PC-9 (cell line): Measurements from ENCODE around the gene LEO1. TPM values are rescaled to one million over a fixed set of nuclear protein-coding genes. Genes with fewer than 3 reads are reported as not detected.

Source experiments
- BruUV-seq: library from RNA; stranded (reverse); fragments of 400-500 nt; replicated peaks from 2 replicates; lab custom pipeline; 2021; lab: Mats Ljungman, UMichigan
- CTCF ChIA-PET: fragments of 300-600 bp; sonication (Branson Sonifier 250); formaldehyde crosslinking; loops from one replicate; lab custom pipeline; 2022; ENCODE audit warnings: antibody characterized with exemption; lab: Charles Lee
- POLR2A ChIA-PET: fragments of 300-600 bp; sonication (Branson Sonifier 250); formaldehyde crosslinking; loops from one replicate; lab custom pipeline; 2022; ENCODE audit warnings: antibody characterized with exemption; ENCODE audit not compliant: unreplicated experiment; lab: Charles Lee
- DNase-seq, 2 experiments: peaks; one replicate each; pipeline versions ENCODE4 v3.0.0 to v3.0.0-alpha.2; 2015 to 2022; ENCODE audit warnings: mixed read lengths in 1 of 2
- H2AFZ ChIP-seq: fragments of 200-600 bp; sonication (generic); 2 replicates; pipeline ENCODE4 v1.8.1; 2017; ENCODE audit warnings: antibody characterized with exemption
- H3F3A ChIP-seq: fragments of 200-600 bp; sonication (generic); 2 replicates; pipeline ENCODE4 v1.8.1; 2017; ENCODE audit warnings: antibody characterized with exemption, mild to moderate bottlenecking, low read depth; ENCODE audit not compliant: insufficient read depth
- H3K27ac ChIP-seq: fragments of 200-600 bp; sonication (generic); 2 replicates; pipeline ENCODE4 v1.6.1; 2016; ENCODE audit warnings: mixed run types
- H3K27me3 ChIP-seq: fragments of 200-600 bp; sonication (generic); 2 replicates; pipeline ENCODE4 v1.6.1; 2016; ENCODE audit warnings: low read depth, mixed run types; ENCODE audit not compliant: insufficient read depth
- H3K36me3 ChIP-seq: fragments of 200-600 bp; sonication (generic); 2 replicates; pipeline ENCODE4 v1.6.1; 2016; ENCODE audit warnings: low read depth, mixed run types
- H3K4me1 ChIP-seq: fragments of 200-600 bp; sonication (generic); replicated peaks from 2 replicates; pipeline ENCODE4 v1.6.1; 2016; ENCODE audit warnings: mixed run types; ENCODE audit not compliant: insufficient read depth
- H3K4me2 ChIP-seq: fragments of 200-600 bp; sonication (generic); 2 replicates; pipeline ENCODE4 v1.6.1; 2017; ENCODE audit warnings: mixed run types
- H3K4me3 ChIP-seq: fragments of 200-600 bp; sonication (generic); 2 replicates; pipeline ENCODE4 v1.6.1; 2016; ENCODE audit warnings: mixed run types
- H3K79me2 ChIP-seq: fragments of 200-600 bp; sonication (generic); 2 replicates; pipeline ENCODE4 v1.6.1; 2017; ENCODE audit warnings: low read depth, mixed run types
- H3K9me2 ChIP-seq: fragments of 200-600 bp; sonication (generic); 2 replicates; pipeline ENCODE4 v1.8.1; 2017; ENCODE audit warnings: mild to moderate bottlenecking; ENCODE audit not compliant: insufficient read depth
- H3K9me3 ChIP-seq: fragments of 200-600 bp; sonication (generic); 2 replicates; pipeline ENCODE4 v1.8.1; 2016; ENCODE audit warnings: low read depth; ENCODE audit not compliant: insufficient read depth
- H4K20me1 ChIP-seq: fragments of 200-600 bp; sonication (generic); 2 replicates; pipeline ENCODE4 v1.8.1; 2017; ENCODE audit not compliant: insufficient read depth
- CTCF ChIP-seq: fragments of 200-600 bp; sonication (generic); conservative IDR thresholded peaks from 2 replicates; pipeline ENCODE4 v1.6.1; 2017; ENCODE audit warnings: mixed run types, antibody characterized with exemption, mild to moderate bottlenecking, moderate library complexity
- EZH2 ChIP-seq: fragments of 200-600 bp; sonication (generic); IDR thresholded peaks from 2 replicates; pipeline ENCODE4 v1.8.0; 2017; ENCODE audit warnings: antibody characterized with exemption, low read depth
- intact Hi-C: fragments of 100-400 bp; cut with micrococcal nuclease; formaldehyde crosslinking; loops from one replicate; pipeline ENCODE4 v1.10.0; 2022; ENCODE audit not compliant: unreplicated experiment
- total RNA-seq: library from RNA; stranded (reverse); gene quantifications from 2 replicates; pipeline ENCODE4 v1.2.3, GENCODE V29; 2021

Gene LEO1
- total RNA-seq, 1 experiment from 2014 or later: 21.7 TPM

- no peaks in the 10 kb centered on the region for H3K27me3 ChIP-seq
- no peak for TF ChIP-seq CTCF
- no peaks in the 10 kb centered on the region; the same call in 1 of the 2 replicates for H3F3A ChIP-seq
- ChIA-PET POLR2A (no interaction called here), CTCF (no interaction called here)
- peaks cover 16% of the 10 kb centered on the region for H3K4me1 ChIP-seq
- no peak overlapping the region for H2AFZ ChIP-seq
- no peak for DNase-seq
- peaks cover 53% of the 10 kb centered on the region for H3K79me2 ChIP-seq
- H3K4me3 ChIP-seq: no peak overlapping the region
- H3K27ac ChIP-seq: no peak overlapping the region
- H3K9me3 ChIP-seq: no peaks in the 10 kb centered on the region
- intact Hi-C loops: no loop called here
- H3K36me3 ChIP-seq: no peaks in the 10 kb centered on the region
- H4K20me1 ChIP-seq: no peaks in the 10 kb centered on the region
- H3K9me2 ChIP-seq: no peaks in the 10 kb centered on the region
- no peak overlapping the region for H3K4me2 ChIP-seq
- BruUV-seq: no TSS peak
Observed at GRCh38 chr15:51967583-51967982, 4.0 kb downstream of the LEO1 start.

GRCh38 chr15:51966192-51966591 lies 5.4 kb downstream of the LEO1 start:
- H3K4me1 ChIP-seq: peaks cover 13% of the 10 kb centered on the region
- H3K79me2 ChIP-seq: peaks cover 51% of the 10 kb centered on the region
- H3K4me2 ChIP-seq: no peak overlapping the region
- H3K27me3 ChIP-seq: no peaks in the 10 kb centered on the region
- no peaks in the 10 kb centered on the region for H3K9me2 ChIP-seq
- no peaks in the 10 kb centered on the region; the same call in 1 of the 2 replicates for H3F3A ChIP-seq
- no peak overlapping the region for H2AFZ ChIP-seq
- H3K9me3 ChIP-seq: no peaks in the 10 kb centered on the region
- intact Hi-C loops: no loop called here
- no peaks in the 10 kb centered on the region for H3K36me3 ChIP-seq
- DNase-seq: no peak
- no peak for TF ChIP-seq EZH2
- no peak for TF ChIP-seq CTCF
- no TSS peak for BruUV-seq
- H3K27ac ChIP-seq: no peak overlapping the region
- no peaks in the 10 kb centered on the region for H4K20me1 ChIP-seq
- POLR2A ChIA-PET: no interaction called here
- CTCF ChIA-PET: no interaction called here
- no peak overlapping the region for H3K4me3 ChIP-seq

GRCh38 chr15:51965691-51966090 lies 5.9 kb downstream of the LEO1 start:
- Histone ChIP-seq H3K9me3 (no peaks in the 10 kb centered on the region), H2AFZ (no peak overlapping the region), H3K79me2 (peaks cover 46% of the 10 kb centered on the region), H3K9me2 (no peaks in the 10 kb centered on the region), H3K4me2 (no peak overlapping the region), H3F3A (no peaks in the 10 kb centered on the region; the same call in 1 of the 2 replicates), H4K20me1 (no peaks in the 10 kb centered on the region), H3K36me3 (no peaks in the 10 kb centered on the region), H3K27me3 (no peaks in the 10 kb centered on the region), H3K4me3 (no peak overlapping the region), H3K27ac (no peak overlapping the region), H3K4me1 (peaks cover 11% of the 10 kb centered on the region)
- ChIA-PET POLR2A (no interaction called here), CTCF (no interaction called here)
- TF ChIP-seq CTCF: no peak
- TF ChIP-seq EZH2: no peak
- TSS peak; percentile 13 for BruUV-seq
- no peak for DNase-seq
- intact Hi-C loops: no loop called here
